ENCODE results near the gene TIE1.

The TIE1 gene

GRCh38 chr1:43312663-43313515, 12.1 kb downstream of the TIE1 start:
- no peak for DNase-seq (ENCODE audit: low read depth)

- no peak for DNase-seq (ENCODE audit: low read depth)
Observed at GRCh38 chr1:43313771-43314170, 13.0 kb downstream of the TIE1 start.

- no peak for DNase-seq (ENCODE audit: low read depth)
Observed at GRCh38 chr1:43314233-43314632, 13.5 kb downstream of the TIE1 start.

- no peak for DNase-seq (ENCODE audit: low read depth)
Observed at GRCh38 chr1:43315481-43315880, 14.7 kb downstream of the TIE1 start.

GRCh38 chr1:43315963-43316737, 15.4 kb downstream of the TIE1 start:
- no peak for DNase-seq (ENCODE audit: low read depth)

- DNase-seq (ENCODE audit: low read depth) = no peak
Observed at GRCh38 chr1:43316738-43317520, 16.1 kb downstream of the TIE1 start.

- DNase-seq (ENCODE audit: low read depth) = no peak
Observed at GRCh38 chr1:43317817-43318471, 17.2 kb downstream of the TIE1 start.

GRCh38 chr1:43318831-43319230, 18.0 kb downstream of the TIE1 start:
- no peak for DNase-seq (ENCODE audit: low read depth)

GRCh38 chr1:43319288-43319687, 18.5 kb downstream of the TIE1 start:
- no peak for DNase-seq (ENCODE audit: low read depth)

GRCh38 chr1:43319766-43320165, 19.0 kb downstream of the TIE1 start:
- DNase-seq (ENCODE audit: low read depth) = no peak

- DNase-seq (ENCODE audit: low read depth) = no peak
Observed at GRCh38 chr1:43321331-43321891, 20.6 kb downstream of the TIE1 start.

GRCh38 chr1:43322506-43322905, 21.7 kb downstream of the TIE1 start:
- DNase-seq (ENCODE audit: low read depth) = no peak

- DNase-seq (ENCODE audit: low read depth) = no peak
Observed at GRCh38 chr1:43324810-43325209, 24.0 kb downstream of the TIE1 start.

- DNase-seq (ENCODE audit: low read depth) = no peak
Observed at GRCh38 chr1:43325381-43325780, 24.6 kb downstream of the TIE1 start.

- no peak for DNase-seq (ENCODE audit: low read depth)
Observed at GRCh38 chr1:43327549-43328292, 26.9 kb downstream of the TIE1 start.

GRCh38 chr1:43329995-43330751, 29.4 kb downstream of the TIE1 start:
- peak; percentile 55 for DNase-seq (ENCODE audit: low read depth)

GRCh38 chr1:43331688-43332087, 30.9 kb downstream of the TIE1 start:
- no peak for DNase-seq (ENCODE audit: low read depth)

GRCh38 chr1:43334453-43335205, 33.8 kb downstream of the TIE1 start:
- no peak for DNase-seq (ENCODE audit: low read depth)

GRCh38 chr1:43337588-43337987, 36.8 kb downstream of the TIE1 start, which contains the start of gene MPL:
TSS of gene MPL (plus strand) at chr1:43337818. CDS start at chr1:43337849, 31 bp downstream.
- DNase-seq (ENCODE audit: low read depth) = no peak

Data from stimulated activated CD4-positive, alpha-beta T cell treated with anti-CD3 and anti-CD28 coated beads, Interleukin-2, amount 100 ng/mL, for 4 hours (primary cell).